ENCODE measurements around the gene C1RL. TPM values are rescaled to one million over a fixed set of nuclear protein-coding genes. Genes with fewer than 3 reads are reported as not detected.

The C1RL gene
- total RNA-seq, 1 experiment from 2014 or later = 25.9 TPM

DNA sequence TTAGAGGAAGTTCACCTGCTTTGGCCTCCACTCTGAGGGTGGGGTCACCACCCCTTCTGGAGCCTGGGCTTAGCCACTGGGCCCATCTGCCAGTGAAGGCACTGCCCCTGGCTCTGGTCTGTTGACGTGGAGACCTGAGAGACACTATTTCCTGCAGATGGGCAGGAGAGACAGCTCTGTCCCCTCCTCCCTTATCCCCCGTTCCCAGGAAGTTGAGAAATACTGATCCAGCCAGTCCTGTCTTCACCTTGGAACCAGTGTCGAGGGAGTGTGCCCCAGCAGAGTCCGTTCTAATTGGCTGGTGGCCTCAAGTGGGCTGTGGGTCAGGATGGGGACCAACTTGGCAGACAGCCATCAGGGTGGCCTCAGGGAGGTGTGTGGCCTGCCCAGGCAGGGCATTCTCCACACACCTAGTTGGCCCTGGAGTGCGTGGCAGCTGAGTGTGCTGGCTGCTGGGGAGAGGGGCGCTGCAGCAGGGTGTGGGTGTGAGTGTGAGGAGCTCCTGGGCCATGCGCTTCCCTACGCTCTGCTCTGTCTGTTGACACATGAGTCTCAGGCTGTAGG lies 46.5 kb upstream of the C1RL start:
- no peaks in the 10 kb centered on the region for H3K9me2 ChIP-seq (ENCODE audit: insufficient read depth)
- RAD21 ChIA-PET (ENCODE audit: low non-redundant PET in 1 of 2, low total read pairs in 2 of 2, uncharacterized antibody in 2 of 2, unreplicated experiment in 2 of 2) = no interaction called here
- POLR2A ChIA-PET = no interaction called here
- no peak overlapping the region for H3K4me2 ChIP-seq (ENCODE audit: low read length)
- H4K20me1 ChIP-seq (ENCODE audit: insufficient read depth) = no peaks in the 10 kb centered on the region
- no peak for DNase-seq (ENCODE audit: low read depth, low spot score)
- H3K4me3 ChIP-seq (replicated peaks in 1 of 2; ENCODE audit: low read depth in 1 of 2, low read length in 2 of 2) = no peak overlapping the region
- no peak overlapping the region for H3K27ac ChIP-seq (ENCODE audit: low read depth, low read length)
- H3K79me2 ChIP-seq (ENCODE audit: insufficient read depth, low read length) = no peaks in the 10 kb centered on the region
- peaks cover 0 to 2% of the 10 kb centered on the region in 2 experiments; a peak in 1 of 4 replicates for H3K36me3 ChIP-seq (ENCODE audit: control insufficient read depth in 1 of 2, insufficient read depth in 2 of 2, low read length in 2 of 2)
- no peak for TF ChIP-seq ATF3 (IDR thresholded peaks at IDR 0.05)
- H3K9me3 ChIP-seq (ENCODE audit: control insufficient read depth in 1 of 2, insufficient read depth in 1 of 2, low read depth in 1 of 2, low read length in 2 of 2) = no peaks in the 10 kb centered on the region
- no peak for ATAC-seq
- intact Hi-C loops (cut with micrococcal nuclease) = no loop called here
- CTCF ChIA-PET = no interaction called here
- H2AFZ ChIP-seq (ENCODE audit: low read depth, low read length, poor library complexity, severe bottlenecking) = no peak overlapping the region
- peaks cover 0 to 8% of the 10 kb centered on the region in 2 experiments; a peak in 3 of 4 replicates for H3K4me1 ChIP-seq (ENCODE audit: control insufficient read depth in 1 of 2, insufficient read depth in 2 of 2, low read length in 2 of 2)
- no TSS peak for BruUV-seq (replicated peaks)
- no peak overlapping the region for H3K9ac ChIP-seq (ENCODE audit: low read length)
- H3K27me3 ChIP-seq (ENCODE audit: insufficient read depth, low read length) = no peaks in the 10 kb centered on the region

DNA sequence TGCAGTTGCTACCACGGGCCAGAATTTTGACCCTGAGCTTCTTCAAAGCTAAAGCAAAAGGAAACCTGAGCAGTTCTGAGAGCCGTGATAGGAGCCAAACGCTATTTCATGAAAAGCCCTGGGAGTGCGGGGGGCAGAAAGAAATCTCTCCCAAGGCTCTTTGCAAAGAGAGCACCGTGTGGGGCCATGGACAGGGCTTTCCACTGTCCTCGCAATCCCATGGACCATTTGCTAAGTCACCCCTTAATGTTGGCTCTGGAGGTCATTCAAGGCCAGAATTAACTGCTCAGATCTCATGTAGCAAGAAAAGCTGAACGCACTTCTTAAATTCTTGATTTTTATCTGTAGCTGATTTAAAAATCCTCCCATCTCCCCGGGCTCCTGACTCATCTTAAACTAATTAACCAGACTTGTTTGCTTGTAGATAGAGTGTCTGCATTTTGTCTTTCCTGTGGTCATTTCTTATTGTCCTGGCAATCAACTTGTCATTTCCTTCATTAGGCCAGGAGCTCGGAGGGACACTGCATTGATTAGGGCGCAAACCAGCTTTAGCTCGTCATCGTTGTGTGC lies 46.0 kb upstream of the C1RL start:
- no peak for ATAC-seq
- TF ChIP-seq SRF (IDR thresholded peaks at IDR 0.05; ENCODE audit: low read depth) = no peak
- TF ChIP-seq EGR1 (IDR thresholded peaks at IDR 0.05; ENCODE audit: low read depth) = no peak
- no peak for TF ChIP-seq RAD21 (IDR thresholded peaks at IDR 0.05; ENCODE audit: low read depth)
- no peak for TF ChIP-seq JUND (IDR thresholded peaks at IDR 0.05)
- TF ChIP-seq ZNF274 (IDR thresholded peaks at IDR 0.05; ENCODE audit: low read depth, low read length) = no peak
- no peak for TF ChIP-seq REST (IDR thresholded peaks at IDR 0.05; ENCODE audit: low read depth)
- TF ChIP-seq SP1 (IDR thresholded peaks at IDR 0.05; ENCODE audit: low read depth) = no peak
- no peak for TF ChIP-seq EZH2 (IDR thresholded peaks at IDR 0.05)
- no peak for TF ChIP-seq MAX (IDR thresholded peaks at IDR 0.05)
- no peak for TF ChIP-seq CEBPB (IDR thresholded peaks at IDR 0.05; ENCODE audit: low read depth)
- no peak for TF ChIP-seq POLR2A (IDR thresholded peaks at IDR 0.05; ENCODE audit: borderline replicate concordance, extremely low read depth, insufficient read depth, insufficient read length)
- TF ChIP-seq FOSL1 (IDR thresholded peaks at IDR 0.05; ENCODE audit: low read depth) = no peak
- TF ChIP-seq CBX3 (IDR thresholded peaks at IDR 0.05; ENCODE audit: low read depth) = no peak
- TF ChIP-seq, protein P1, sequence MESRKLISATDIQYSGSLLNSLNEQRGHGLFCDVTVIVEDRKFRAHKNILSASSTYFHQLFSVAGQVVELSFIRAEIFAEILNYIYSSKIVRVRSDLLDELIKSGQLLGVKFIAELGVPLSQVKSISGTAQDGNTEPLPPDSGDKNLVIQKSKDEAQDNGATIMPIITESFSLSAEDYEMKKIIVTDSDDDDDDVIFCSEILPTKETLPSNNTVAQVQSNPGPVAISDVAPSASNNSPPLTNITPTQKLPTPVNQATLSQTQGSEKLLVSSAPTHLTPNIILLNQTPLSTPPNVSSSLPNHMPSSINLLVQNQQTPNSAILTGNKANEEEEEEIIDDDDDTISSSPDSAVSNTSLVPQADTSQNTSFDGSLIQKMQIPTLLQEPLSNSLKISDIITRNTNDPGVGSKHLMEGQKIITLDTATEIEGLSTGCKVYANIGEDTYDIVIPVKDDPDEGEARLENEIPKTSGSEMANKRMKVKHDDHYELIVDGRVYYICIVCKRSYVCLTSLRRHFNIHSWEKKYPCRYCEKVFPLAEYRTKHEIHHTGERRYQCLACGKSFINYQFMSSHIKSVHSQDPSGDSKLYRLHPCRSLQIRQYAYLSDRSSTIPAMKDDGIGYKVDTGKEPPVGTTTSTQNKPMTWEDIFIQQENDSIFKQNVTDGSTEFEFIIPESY (IDR thresholded peaks at IDR 0.05; ENCODE audit: extremely low read depth, insufficient replicate concordance, low read length) = no peak

More for the DNA sequence above, 46.0 kb upstream of the C1RL start:
- no peak for DNase-seq (ENCODE audit: low read depth, low spot score)
- ChIA-PET CTCF (interaction anchor here (1.0 kb wide), 1 partner anchor 14 kb away, joined by 3 read pairs; no protein-coding TSS in a partner anchor), POLR2A (no interaction called here), RAD21 (ENCODE audit: low non-redundant PET in 1 of 2, low total read pairs in 2 of 2, uncharacterized antibody in 2 of 2, unreplicated experiment in 2 of 2) (no interaction called here)
- Histone ChIP-seq H3K4me2 (ENCODE audit: low read length) (no peak overlapping the region), H3K79me2 (ENCODE audit: insufficient read depth, low read length) (no peaks in the 10 kb centered on the region), H4K20me1 (ENCODE audit: insufficient read depth) (no peaks in the 10 kb centered on the region), H3K27me3 (ENCODE audit: insufficient read depth, low read length) (no peaks in the 10 kb centered on the region), H3K4me1 (ENCODE audit: control insufficient read depth in 1 of 2, insufficient read depth in 2 of 2, low read length in 2 of 2) (peaks cover 0 to 8% of the 10 kb centered on the region in 2 experiments; a peak in 3 of 4 replicates), H3K4me3 (replicated peaks in 1 of 2; ENCODE audit: low read depth in 1 of 2, low read length in 2 of 2) (no peak overlapping the region), H3K27ac (ENCODE audit: low read depth, low read length) (no peak overlapping the region), H3K36me3 (ENCODE audit: control insufficient read depth in 1 of 2, insufficient read depth in 2 of 2, low read length in 2 of 2) (peaks cover 0 to 2% of the 10 kb centered on the region in 2 experiments; a peak in 1 of 4 replicates), H2AFZ (ENCODE audit: low read depth, low read length, poor library complexity, severe bottlenecking) (no peak overlapping the region), H3K9ac (ENCODE audit: low read length) (no peak overlapping the region), H3K9me2 (ENCODE audit: insufficient read depth) (no peaks in the 10 kb centered on the region), H3K9me3 (ENCODE audit: control insufficient read depth in 1 of 2, insufficient read depth in 1 of 2, low read depth in 1 of 2, low read length in 2 of 2) (no peaks in the 10 kb centered on the region)
- BruUV-seq (replicated peaks) = no TSS peak
- intact Hi-C loops (cut with micrococcal nuclease) = no loop called here
